Panc1 (cell line): ENCODE measurements around the gene MRPL18.

Experiments
- POLR2AphosphoS5 ChIP-seq: IDR thresholded peaks from 2 replicates; pipeline ENCODE4 v1.6.1; 2012; ENCODE audit warnings: mild to moderate bottlenecking, low read depth, low read length, moderate library complexity
- SIN3A ChIP-seq: IDR thresholded peaks from 2 replicates; pipeline ENCODE4 v1.6.1; 2012; ENCODE audit warnings: low read depth, mild to moderate bottlenecking, low read length, moderate library complexity, borderline replicate concordance; ENCODE audit not compliant: insufficient read depth
- TF ChIP-seq, protein P1 (sequence below): fragments of 450-650 bp; IDR thresholded peaks from 2 replicates; pipeline ENCODE4 v1.5.1; 2017; ENCODE audit warnings: mild to moderate bottlenecking
- TF ChIP-seq, protein P2 (sequence below), 2 experiments: IDR thresholded peaks; 2 replicates each; pipeline ENCODE4 v1.6.1; 2011 to 2012; ENCODE audit warnings: low read depth in 2 of 2, control low read depth in 1 of 2, low read length in 1 of 2, mild to moderate bottlenecking in 1 of 2, moderate library complexity in 1 of 2; ENCODE audit not compliant: insufficient read depth in 1 of 2

GRCh38 chr6:159769470-159769869 lies 20.8 kb upstream of the MRPL18 start:
- TF ChIP-seq, protein P1, sequence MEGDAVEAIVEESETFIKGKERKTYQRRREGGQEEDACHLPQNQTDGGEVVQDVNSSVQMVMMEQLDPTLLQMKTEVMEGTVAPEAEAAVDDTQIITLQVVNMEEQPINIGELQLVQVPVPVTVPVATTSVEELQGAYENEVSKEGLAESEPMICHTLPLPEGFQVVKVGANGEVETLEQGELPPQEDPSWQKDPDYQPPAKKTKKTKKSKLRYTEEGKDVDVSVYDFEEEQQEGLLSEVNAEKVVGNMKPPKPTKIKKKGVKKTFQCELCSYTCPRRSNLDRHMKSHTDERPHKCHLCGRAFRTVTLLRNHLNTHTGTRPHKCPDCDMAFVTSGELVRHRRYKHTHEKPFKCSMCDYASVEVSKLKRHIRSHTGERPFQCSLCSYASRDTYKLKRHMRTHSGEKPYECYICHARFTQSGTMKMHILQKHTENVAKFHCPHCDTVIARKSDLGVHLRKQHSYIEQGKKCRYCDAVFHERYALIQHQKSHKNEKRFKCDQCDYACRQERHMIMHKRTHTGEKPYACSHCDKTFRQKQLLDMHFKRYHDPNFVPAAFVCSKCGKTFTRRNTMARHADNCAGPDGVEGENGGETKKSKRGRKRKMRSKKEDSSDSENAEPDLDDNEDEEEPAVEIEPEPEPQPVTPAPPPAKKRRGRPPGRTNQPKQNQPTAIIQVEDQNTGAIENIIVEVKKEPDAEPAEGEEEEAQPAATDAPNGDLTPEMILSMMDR = no peak
- TF ChIP-seq POLR2AphosphoS5 (no peak), SIN3A (no peak)
- TF ChIP-seq, protein P2, sequence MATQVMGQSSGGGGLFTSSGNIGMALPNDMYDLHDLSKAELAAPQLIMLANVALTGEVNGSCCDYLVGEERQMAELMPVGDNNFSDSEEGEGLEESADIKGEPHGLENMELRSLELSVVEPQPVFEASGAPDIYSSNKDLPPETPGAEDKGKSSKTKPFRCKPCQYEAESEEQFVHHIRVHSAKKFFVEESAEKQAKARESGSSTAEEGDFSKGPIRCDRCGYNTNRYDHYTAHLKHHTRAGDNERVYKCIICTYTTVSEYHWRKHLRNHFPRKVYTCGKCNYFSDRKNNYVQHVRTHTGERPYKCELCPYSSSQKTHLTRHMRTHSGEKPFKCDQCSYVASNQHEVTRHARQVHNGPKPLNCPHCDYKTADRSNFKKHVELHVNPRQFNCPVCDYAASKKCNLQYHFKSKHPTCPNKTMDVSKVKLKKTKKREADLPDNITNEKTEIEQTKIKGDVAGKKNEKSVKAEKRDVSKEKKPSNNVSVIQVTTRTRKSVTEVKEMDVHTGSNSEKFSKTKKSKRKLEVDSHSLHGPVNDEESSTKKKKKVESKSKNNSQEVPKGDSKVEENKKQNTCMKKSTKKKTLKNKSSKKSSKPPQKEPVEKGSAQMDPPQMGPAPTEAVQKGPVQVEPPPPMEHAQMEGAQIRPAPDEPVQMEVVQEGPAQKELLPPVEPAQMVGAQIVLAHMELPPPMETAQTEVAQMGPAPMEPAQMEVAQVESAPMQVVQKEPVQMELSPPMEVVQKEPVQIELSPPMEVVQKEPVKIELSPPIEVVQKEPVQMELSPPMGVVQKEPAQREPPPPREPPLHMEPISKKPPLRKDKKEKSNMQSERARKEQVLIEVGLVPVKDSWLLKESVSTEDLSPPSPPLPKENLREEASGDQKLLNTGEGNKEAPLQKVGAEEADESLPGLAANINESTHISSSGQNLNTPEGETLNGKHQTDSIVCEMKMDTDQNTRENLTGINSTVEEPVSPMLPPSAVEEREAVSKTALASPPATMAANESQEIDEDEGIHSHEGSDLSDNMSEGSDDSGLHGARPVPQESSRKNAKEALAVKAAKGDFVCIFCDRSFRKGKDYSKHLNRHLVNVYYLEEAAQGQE (IDR thresholded peaks at IDR 0.05; ENCODE audit: insufficient read depth in 1 of 2, low read depth in 2 of 2, low read length in 1 of 2) = no peak
